Measurements from ENCODE around the gene USP5. TPM values are rescaled to one million over a fixed set of nuclear protein-coding genes. Genes with fewer than 3 reads are reported as not detected.

Gene USP5
- polyA plus RNA-seq, 5 donors = 46.9 to 65.2 (median 53.2) TPM

- no peak for DNase-seq
These were observed 12.3 kb upstream of the USP5 start for GRCh38 chr12:6839482-6840201.

- DNase-seq = no peak
These were observed 11.6 kb upstream of the USP5 start for GRCh38 chr12:6840330-6840729.

- no peak for DNase-seq
These were observed 11.0 kb upstream of the USP5 start, which contains the start of gene GNB3 for GRCh38 chr12:6840761-6841515. TSS of gene GNB3 (plus strand) at chr12:6840925. CDS start at chr12:6841288, 363 bp downstream.

GRCh38 chr12:6842075-6842474 is 9.9 kb upstream of the USP5 start:
- no peak for DNase-seq

- DNase-seq = no peak
These were observed 8.6 kb upstream of the USP5 start for GRCh38 chr12:6843118-6843902.

- no peak for DNase-seq
These were observed 6.6 kb upstream of the USP5 start for GRCh38 chr12:6845395-6845794.

- DNase-seq = no peak
These were observed 5.6 kb upstream of the USP5 start for GRCh38 chr12:6846316-6846869.

GRCh38 chr12:6847676-6848075 is 4.3 kb upstream of the USP5 start:
- no peak for DNase-seq

GRCh38 chr12:6849427-6849826 is 2.5 kb upstream of the USP5 start:
- DNase-seq = no peak

GRCh38 chr12:6849976-6850560 is 1.9 kb upstream of the USP5 start:
- DNase-seq = no peak

- DNase-seq = no peak
These were observed 1.2 kb upstream of the USP5 start for GRCh38 chr12:6850796-6851152.

GRCh38 chr12:6851153-6851920 is 613 bp upstream of the USP5 start, which contains the start of gene CDCA3:
TSS of gene CDCA3 (minus strand) at chr12:6851286. CDS start at chr12:6850952, 334 bp downstream.
- peak; percentile 93 to 96 for DNase-seq

GRCh38 chr12:6852651-6853354 is 853 bp downstream of the USP5 start:
- peak in 1 of 2 donors; percentile 28 for DNase-seq

- no peak for DNase-seq
These were observed 1.7 kb downstream of the USP5 start for GRCh38 chr12:6853626-6854025.

- no peak for DNase-seq
These were observed 2.1 kb downstream of the USP5 start for GRCh38 chr12:6854036-6854435.

GRCh38 chr12:6855322-6855721 is 3.4 kb downstream of the USP5 start:
- no peak for DNase-seq

- DNase-seq = no peak
These were observed 6.8 kb downstream of the USP5 start for GRCh38 chr12:6858799-6859198.

- no peak for DNase-seq
These were observed 8.2 kb downstream of the USP5 start for GRCh38 chr12:6860116-6860515.

- no peak for DNase-seq
These were observed 9.0 kb downstream of the USP5 start for GRCh38 chr12:6860942-6861341.

- DNase-seq = no peak
These were observed 9.4 kb downstream of the USP5 start for GRCh38 chr12:6861391-6861790.
